ENCODE results near the gene OBP2B.
"Not testable (repeated sequence)": the region's sequence is repeated elsewhere in the genome, so short reads cannot be mapped to it uniquely, and the experiment has no call there.

Gene OBP2B

DNA sequence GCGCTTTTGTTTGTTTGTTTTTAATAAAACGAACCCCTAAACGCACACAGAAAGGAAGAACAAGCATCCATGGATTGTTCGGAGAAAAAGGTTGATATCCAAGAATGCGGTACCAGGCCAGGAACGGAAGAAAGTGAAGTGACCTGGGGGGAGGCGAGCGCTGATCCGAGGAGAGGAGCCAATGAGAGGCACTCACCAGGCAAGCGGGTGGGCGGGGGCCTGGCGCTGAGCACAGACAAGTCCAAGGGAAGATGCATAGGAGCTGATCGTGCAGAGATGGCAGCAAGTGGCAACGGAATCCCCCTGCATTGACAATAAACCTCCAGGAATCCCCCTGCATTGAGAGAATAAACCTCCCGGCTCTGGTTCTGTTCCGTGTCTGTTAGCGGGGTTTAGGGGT is 8.4 kb downstream of the OBP2B start:
- no peak for ATAC-seq

- ATAC-seq = peak; percentile 33 to 73
These were observed 9.3 kb downstream of the OBP2B start for GRCh38 chr9:133199648-133200321.

- ATAC-seq = no peak
These were observed 14.0 kb downstream of the OBP2B start for GRCh38 chr9:133195029-133195428.

DNA sequence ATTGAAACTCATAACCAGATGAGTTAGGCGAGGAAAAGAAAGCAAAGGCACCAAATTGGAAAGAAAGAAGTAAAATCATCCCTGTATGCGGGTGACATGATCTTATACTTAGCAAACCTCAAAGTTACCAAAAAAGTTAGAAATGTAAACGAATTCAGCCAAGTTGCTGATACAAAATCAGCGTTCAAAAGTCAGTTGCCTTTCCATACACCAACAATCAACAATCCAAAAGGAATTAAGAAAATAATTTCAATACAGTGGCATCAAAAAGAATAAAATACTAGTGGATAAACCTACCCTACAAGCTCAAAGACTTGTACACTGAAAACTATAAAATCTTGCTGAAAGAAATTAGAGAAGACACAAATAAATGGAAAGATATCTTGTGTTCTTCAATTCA is 14.5 kb downstream of the OBP2B start:
- ATAC-seq = no peak

GRCh38 chr9:133191989-133192388 is 17.1 kb downstream of the OBP2B start:
- no peak for ATAC-seq

GRCh38 chr9:133189826-133190225 is 19.2 kb downstream of the OBP2B start:
- ATAC-seq = no peak

GRCh38 chr9:133188843-133189180 is 20.2 kb downstream of the OBP2B start:
- no peak for ATAC-seq

DNA sequence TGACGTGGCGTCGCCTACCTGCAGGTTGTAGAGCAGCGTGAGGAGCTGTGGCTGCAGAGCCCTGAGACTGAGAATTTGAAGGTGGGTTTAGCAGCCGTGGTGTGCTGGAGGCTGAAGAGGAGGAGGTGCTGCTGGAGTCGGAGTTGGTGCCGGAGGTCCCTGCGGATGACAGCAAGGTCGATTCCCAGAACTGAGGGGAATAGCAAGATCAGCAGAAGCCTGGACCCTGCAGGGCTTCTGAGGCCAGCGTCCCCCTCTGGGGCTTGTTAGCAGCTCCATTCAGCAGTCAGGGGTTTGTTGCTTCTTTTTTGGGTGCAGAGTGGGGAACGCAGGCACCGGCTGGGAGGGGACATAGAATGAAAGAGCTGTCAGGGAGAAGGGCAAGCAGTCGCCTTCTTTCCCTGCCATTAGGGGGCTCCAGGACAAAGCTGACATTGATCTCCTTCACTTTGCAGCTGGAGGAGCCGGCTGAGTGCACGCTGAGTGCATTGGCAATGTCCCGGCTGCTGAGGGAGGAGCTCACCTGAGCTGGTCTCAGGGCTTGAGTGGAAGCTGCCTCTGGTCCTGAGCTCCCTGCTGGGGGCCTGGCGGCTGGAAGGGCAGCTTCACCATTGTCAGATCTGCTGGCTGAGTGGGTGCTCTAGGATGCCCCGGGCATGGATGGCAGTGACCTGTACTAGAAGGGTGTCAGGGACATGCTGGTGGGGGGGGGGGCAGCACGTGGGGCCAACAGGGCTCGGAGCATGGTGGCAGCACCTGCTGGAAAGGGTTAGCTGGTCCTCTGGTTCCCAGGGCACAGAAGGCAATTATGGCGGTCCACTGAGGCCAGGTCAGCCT is 20.8 kb downstream of the OBP2B start:
- no peak for ATAC-seq

- ATAC-seq = no peak
These were observed 21.5 kb downstream of the OBP2B start for GRCh38 chr9:133187561-133188005.

DNA sequence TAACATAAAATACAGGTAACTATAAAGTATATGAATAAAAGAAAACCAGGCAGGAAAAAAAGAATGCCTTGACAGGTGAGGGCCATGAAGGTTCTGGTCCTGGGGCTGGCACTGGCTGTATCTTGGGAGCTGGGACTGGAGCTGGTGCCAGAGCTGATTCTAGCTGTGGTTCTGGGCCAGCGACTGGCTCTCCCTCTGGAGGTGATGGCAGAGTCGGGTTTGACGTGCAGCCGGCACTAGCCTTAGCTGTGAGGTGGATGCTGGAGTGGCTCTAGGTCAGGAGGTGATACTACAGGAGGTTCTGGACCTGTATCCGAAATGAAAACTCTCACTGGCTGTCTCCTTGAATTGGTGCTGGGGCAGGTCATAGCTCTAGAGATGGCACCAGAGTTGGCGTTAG is 22.3 kb downstream of the OBP2B start:
- ATAC-seq = no peak

- ATAC-seq = peak; percentile 28 to 32
These were observed 24.1 kb downstream of the OBP2B start for GRCh38 chr9:133184971-133185370.

GRCh38 chr9:133182151-133182550 is 26.9 kb downstream of the OBP2B start:
- ATAC-seq = no peak

DNA sequence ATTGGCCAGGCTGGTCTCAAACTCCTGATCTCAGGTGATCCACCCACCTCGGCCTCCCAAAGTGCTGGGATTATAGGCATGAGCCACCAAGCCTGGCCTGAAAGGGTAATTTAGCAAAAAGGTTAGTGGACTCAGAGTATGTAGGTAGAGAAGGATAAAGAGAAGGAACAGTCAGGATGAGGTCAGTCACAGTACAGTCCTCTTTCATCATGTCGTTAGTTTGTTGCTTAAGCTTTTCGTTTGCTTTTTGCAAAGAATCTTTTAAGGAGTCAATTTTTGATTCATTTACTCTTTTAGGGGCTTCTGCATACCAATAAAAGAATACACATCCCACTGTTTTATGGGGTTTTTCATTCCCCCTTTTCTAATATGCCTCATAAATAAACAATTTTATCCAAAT is 27.5 kb downstream of the OBP2B start:
- ATAC-seq = no peak

DNA sequence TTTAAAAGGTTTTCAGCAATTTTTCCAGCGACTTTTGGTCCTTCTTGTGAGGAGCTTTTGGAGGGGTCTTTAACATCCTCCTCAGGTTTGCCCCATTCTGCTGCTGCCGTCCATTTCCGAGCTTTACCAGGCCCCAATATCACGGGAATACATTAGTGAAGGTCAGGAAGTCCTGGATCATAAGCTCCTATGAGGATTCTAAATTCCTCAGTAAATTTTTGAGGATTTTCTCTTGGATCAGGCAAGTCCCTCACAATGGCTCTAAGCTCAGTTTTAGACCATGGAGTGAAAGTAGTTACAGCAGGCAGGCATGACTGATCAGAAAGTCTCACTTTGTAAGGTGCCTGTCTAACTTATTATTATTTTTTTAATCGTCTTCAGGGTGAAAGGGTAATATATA is 28.1 kb downstream of the OBP2B start:
- no peak for ATAC-seq

DNA sequence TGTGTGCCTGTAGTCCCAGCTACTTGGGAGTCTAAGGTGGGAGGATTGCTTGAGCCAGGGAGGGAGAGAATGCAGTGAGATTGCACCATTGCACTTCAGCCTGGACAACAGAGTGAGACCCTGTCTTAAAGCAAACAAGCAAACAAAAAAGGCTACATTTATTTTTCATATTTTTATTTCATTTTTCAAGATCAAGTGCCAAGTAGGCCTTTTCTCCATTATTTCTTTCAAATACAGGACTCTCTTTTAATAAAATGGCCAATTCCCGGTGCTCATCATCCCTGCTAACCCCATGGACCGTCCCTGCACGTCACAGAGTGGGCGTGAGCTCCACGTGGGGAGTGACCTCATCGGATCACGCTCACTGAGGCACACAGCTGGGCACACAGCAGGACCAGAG is 36.0 kb downstream of the OBP2B start:
- no peak for ATAC-seq

DNA sequence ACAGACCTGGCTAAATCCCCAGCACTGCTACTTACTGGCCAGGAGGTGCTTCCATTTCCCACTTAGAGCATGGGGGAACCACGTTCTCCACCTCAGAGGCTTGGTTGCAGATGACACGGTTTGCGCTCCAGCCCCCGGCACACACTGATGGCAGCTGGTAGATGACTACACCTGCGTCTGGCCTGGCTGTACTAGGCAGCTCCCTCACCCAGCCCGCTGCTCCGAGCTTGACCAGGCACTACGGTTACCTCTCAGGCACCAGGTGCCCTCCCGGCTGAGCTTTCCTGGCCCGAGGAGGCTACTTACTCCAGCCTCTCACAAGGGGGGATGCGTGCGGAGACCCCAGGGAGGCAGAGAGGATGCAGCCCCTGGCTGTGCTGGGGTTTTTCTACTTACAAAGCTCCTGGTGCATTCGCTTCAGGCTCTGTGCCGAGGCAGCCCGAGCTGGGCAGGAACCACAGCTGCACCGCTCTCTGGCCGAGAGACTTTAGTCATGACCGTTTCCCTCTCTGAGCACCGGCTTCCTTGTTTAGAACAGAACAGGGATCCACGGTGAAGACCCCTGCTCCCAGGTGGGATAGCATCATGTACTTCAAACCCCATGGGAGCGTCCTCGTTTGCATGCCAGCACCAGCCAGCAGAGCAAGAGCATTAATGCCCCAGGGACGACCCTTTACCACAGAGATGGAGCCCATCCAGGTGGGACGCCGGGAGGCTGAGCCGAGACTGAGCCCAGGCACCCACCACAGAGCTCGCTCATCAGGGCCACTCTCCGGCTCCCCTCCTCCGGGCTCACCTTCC is 37.7 kb downstream of the OBP2B start:
- no peak for ATAC-seq

- no peak for ATAC-seq
These were observed 38.3 kb downstream of the OBP2B start for GRCh38 chr9:133170716-133171115.

- ATAC-seq = not testable (repeated sequence)
These were observed 39.4 kb downstream of the OBP2B start for GRCh38 chr9:133169687-133170086.

DNA sequence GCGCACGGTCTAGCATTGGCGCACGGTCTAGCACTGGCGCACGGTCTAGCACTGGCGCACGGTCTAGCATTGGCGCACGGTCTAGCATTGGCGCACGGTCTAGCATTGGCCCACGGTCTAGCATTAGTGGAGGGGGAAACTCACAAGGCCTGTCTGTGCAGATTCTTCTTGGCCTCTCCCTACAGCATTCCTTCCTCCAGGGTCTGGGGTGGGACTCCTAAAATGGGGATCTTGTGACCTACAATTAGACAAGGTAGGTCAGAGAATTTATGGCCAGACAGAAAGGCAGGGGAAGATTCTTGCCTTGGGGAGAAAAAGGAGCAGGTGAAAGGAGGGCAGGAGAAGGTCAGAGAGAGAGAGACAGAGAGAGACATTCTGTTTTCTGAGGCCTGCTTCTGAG is 39.9 kb downstream of the OBP2B start:
- no peak for ATAC-seq

- no peak for ATAC-seq
These were observed 40.6 kb downstream of the OBP2B start for GRCh38 chr9:133168432-133168831.

GRCh38 chr9:133167769-133168168 is 41.3 kb downstream of the OBP2B start:
- no peak for ATAC-seq

DNA sequence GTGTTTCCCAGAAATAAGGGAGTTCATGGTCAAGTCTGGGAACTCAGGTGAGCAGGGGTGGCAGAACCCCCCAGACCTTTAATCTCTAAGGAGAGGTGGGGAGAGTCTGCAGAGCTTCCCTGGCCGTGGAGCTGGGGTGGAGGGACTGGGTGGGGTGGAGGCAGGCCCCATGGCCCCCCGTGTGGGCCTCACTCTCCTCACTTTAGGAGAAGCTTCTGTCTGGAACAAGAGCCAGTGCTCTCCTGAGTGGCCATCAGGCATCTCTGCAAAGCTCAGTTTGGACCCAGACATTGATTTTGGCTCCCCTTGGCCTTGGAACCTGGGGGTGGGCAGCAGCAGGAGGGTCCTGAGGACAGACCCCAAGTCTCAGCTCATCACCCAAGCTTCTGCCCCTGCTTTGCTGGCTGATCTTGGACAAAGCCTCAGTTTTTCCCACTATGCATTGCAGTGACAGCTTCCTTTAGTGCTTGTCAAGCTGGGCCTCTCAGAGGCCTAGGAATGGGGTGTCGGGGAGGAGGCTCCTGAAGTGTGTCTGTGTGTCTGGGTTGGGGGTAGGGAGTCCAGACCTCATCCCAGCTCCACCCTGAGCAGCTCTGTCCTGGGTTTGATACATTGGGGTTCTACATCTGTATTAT is 41.8 kb downstream of the OBP2B start:
- ATAC-seq = no peak

GRCh38 chr9:133166392-133166791 is 42.7 kb downstream of the OBP2B start:
- no peak for ATAC-seq
